Adipose tissue (tissue), 3 donors: ENCODE results near the gene VPS8. TPM values are rescaled to one million over a fixed set of nuclear protein-coding genes. Genes with fewer than 3 reads are reported as not detected.

Source experiments
- H3K27ac ChIP-seq: one replicate; pipeline ENCODE4 v1.5.1; 2013; ENCODE audit warnings: low read depth, low read length
- WGBS, 3 donors: extraction: QIAGEN DNeasy Blood & Tissue Kit; methylation state at CpG; one replicate each; pipeline ENCODE4 v1.1.7; 2013; 5-methylcytosine and 5-hydroxymethylcytosine counted together
- polyA plus RNA-seq, 3 donors: library from polyadenylated mRNA; stranded (reverse); fragments of 200-250 nt; gene quantifications; one replicate each; pipeline ENCODE4 v1.2.3, GENCODE V29; 2013
- donor health status: healthy with polysubstance abuse.
- donor health status: Bipolar disorder and iron deficiency.
- donor health status: healthy.

The VPS8 gene
- polyA plus RNA-seq, 3 donors = 7.0 to 9.1 (median 8.3) TPM

GRCh38 chr3:184804801-184805200 lies 7.2 kb upstream of the VPS8 start:
- 90 to 100% (median 100%) methylated on average over 1 of the region's 1 CpG for WGBS, 3 donors
- H3K27ac ChIP-seq = no peak overlapping the region

GRCh38 chr3:184805351-184806038 lies 6.5 kb upstream of the VPS8 start:
- 42 to 69% (median 49%) methylated on average over 3 of the region's 3 CpGs for whole genome bisulfite sequencing, 3 donors
- H3K27ac ChIP-seq = no peak overlapping the region

GRCh38 chr3:184806567-184807271 lies 5.2 kb upstream of the VPS8 start:
- H3K27ac ChIP-seq = no peak overlapping the region
- WGBS, 3 donors = 87 to 93% (median 90%) methylated on average over 5 of the region's 5 CpGs

GRCh38 chr3:184807549-184807948 lies 4.4 kb upstream of the VPS8 start:
- no peak overlapping the region for H3K27ac ChIP-seq
- WGBS, 3 donors = 85 to 98% (median 92%) methylated on average over 3 of the region's 3 CpGs

DNA sequence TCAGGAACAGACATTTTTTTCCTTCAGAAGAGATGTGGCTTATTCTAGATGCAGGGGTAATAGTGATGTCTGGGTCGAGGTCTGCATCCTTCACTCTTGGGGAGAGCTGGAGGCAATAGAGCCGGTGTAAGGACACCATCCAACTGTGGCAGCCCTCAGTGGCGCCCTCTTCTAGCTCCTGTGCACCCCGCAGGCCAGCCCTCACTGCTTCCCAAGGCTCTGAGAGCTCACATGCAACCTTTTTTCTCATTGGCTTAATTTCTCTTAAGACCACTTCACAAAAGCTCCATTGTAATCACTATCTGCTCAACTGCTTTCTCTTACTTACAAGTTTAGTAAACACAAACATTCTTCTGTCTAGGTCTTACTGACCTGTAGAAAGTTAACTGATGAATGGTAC lies 3.9 kb upstream of the VPS8 start:
- H3K27ac ChIP-seq = no peak overlapping the region
- 37 to 56% (median 42%) methylated on average over 4 of the region's 4 CpGs for WGBS, 3 donors

DNA sequence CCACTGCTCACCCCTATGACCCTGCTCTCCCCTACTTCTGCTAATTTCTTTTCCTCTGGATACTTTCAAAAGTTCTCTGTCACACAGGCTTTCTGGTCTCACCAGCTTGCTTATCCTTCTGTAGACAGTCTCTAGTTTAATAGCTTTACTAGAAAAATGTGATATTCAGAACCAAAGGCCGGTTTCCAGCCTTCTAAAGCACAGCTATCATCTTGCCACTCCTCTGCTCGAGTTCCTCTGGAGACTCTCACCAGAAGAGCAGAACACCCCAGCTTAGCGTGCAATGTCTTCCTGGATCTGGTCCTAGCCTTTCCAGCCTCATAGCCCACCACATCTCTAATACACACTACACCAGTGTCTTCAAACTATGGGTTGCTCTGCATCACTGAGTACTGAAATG lies 1.8 kb upstream of the VPS8 start:
- 82 to 88% (median 88%) methylated on average over 3 of the region's 3 CpGs for whole genome bisulfite sequencing, 3 donors
- H3K27ac ChIP-seq = no peak overlapping the region

- 85 to 90% (median 85%) methylated on average over 3 of the region's 3 CpGs for WGBS, 3 donors
- H3K27ac ChIP-seq = no peak overlapping the region
Measured at GRCh38 chr3:184811034-184811433, 932 bp upstream of the VPS8 start.

DNA sequence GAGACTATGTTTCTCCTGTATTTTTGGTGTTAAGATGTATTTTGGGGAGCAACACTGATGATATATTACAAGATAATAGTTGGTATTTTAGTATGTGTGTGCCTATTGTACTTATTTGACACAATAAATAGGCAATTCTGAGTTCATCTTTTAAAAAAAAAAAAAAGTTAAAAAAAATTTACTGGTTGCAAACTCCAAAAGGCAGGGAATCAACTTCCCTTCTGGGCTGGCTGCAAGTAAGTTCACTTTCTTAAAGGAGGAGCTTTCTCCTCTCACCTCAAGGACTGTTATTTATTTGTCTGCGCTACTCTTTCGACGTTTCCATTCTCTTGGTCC lies 335 bp upstream of the VPS8 start:
- no peak overlapping the region for H3K27ac ChIP-seq
- 0% methylated on average over 3 of the region's 3 CpGs for WGBS, 3 donors

- no peak overlapping the region for H3K27ac ChIP-seq
Measured at GRCh38 chr3:184812662-184813042, 686 bp downstream of the VPS8 start.

DNA sequence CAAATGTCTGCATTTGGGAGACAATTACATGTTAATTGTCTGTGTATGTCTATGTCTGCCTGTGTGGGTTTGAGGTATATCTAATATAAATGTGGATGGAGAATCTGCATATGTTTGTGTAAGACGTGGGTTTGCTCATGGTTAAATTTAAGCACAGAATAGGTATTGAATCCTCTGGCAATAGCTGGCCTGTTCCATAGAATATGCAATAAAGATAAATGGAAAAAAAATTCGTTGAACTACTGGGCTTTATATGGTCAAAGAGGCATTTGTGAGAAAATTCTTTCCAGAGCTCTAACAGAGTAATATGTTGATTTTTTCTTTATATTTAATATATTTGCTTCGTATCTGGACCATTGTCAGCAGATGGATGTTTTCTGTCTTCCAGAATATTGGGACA lies 1.4 kb downstream of the VPS8 start:
- no peak overlapping the region for H3K27ac ChIP-seq
- 78 to 86% (median 83%) methylated on average over 3 of the region's 3 CpGs for WGBS, 3 donors

More at GRCh38 chr3:184812662-184813042, 686 bp downstream of the VPS8 start:
- 4 to 7% (median 4%) methylated on average over 17 of the region's 17 CpGs for WGBS, 3 donors

GRCh38 chr3:184814214-184814613 lies 2.2 kb downstream of the VPS8 start:
- H3K27ac ChIP-seq = no peak overlapping the region

DNA sequence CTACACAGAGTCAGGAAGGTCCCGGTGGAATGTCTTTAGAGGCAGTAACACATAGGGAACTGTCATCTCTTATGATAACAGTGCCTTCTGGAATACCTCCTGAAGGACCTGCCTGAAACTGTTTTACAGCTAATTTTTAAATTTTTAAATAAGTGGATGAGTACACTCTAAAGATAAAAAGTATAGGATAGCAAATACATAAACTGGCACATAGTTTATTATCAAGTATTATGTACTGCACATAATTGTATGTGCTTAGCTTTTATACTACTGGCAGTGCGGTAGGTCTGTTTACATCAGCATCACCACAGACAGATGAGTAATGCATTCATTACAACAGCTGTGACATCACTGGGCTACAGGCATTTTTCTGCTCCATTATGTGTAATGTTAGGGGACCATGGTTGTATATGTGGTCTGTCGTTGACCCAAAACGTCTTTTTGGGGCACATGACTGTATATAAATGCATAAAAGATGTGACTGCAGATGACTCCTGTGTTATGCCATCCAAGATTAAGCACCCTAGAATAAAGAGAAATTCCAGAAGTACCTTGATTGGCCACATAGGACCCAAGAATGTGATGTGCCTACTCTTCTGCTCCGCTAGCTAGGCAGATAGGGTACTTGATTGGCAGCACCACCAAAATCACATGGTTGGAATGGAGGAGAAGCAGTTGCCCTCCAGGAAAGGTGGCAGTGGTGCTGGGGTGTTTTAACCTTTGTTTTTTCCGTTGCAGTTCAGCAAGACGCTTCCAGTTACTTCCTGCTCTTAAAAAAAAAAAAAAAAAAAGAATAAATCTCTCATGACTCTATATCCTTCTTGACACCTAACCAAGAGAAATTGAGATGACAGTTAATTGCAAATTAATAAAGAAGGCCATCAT lies 3.3 kb downstream of the VPS8 start:
- no peak overlapping the region for H3K27ac ChIP-seq
- WGBS, 3 donors = 65 to 87% (median 71%) methylated on average over 7 of the region's 7 CpGs

- no peak overlapping the region for H3K27ac ChIP-seq
- WGBS, 3 donors = 92 to 93% (median 92%) methylated on average over 5 of the region's 5 CpGs
Measured at GRCh38 chr3:184816614-184817013, 4.6 kb downstream of the VPS8 start.

GRCh38 chr3:184820525-184820924 lies 8.6 kb downstream of the VPS8 start:
- no peak overlapping the region for H3K27ac ChIP-seq

DNA sequence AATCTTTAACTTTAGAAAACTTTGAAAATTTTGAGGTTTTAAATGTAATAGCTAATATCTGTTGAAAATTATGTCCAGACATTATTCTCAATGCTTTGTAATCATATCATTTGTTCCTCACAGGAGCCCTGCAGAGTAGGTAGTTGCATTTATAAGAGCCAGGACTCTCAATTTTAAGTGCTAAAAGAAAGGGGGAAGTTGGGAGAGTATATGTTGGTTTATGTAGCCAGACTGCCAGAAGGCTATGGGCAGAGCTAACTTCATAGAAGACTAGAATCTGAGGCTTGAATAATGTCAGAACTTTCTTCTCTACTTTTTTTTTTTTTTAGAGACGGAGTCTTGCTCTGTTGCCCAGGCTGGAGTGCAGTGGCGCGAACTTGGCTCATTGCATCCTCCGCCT lies 9.1 kb downstream of the VPS8 start:
- no peak overlapping the region for H3K27ac ChIP-seq
- WGBS, 3 donors = 98 to 100% (median 99%) methylated on average over 4 of the region's 4 CpGs

- H3K27ac ChIP-seq = no peak overlapping the region
Measured at GRCh38 chr3:184822081-184822480, 10.1 kb downstream of the VPS8 start.

DNA sequence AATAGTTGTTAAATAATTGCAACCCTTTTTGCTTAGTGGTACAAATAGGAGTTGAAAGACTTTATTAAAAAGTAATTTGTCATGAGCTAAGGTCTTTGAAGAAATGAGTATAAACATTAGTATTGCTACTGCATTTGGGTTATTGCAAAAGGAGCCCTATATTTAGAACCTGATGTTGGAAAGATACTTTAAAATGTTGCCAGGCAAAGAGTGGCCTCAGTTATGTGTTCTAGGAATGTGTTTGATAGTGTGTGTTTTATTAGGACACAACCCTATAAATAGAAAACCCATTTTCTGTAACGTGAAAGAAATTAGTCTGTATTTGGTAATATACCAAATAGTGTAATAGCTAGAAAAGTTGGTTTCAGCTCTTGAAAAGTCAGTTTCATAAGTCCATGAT lies 10.7 kb downstream of the VPS8 start:
- 45 to 66% (median 65%) methylated on average over 1 of the region's 1 CpG for WGBS, 3 donors
- no peak overlapping the region for H3K27ac ChIP-seq

GRCh38 chr3:184823990-184824389 lies 12.0 kb downstream of the VPS8 start:
- WGBS, 3 donors = 79 to 91% (median 85%) methylated on average over 4 of the region's 4 CpGs
- no peak overlapping the region for H3K27ac ChIP-seq

- 91 to 95% (median 95%) methylated on average over 6 of the region's 6 CpGs for WGBS, 3 donors
- H3K27ac ChIP-seq = no peak overlapping the region
Measured at GRCh38 chr3:184825121-184825820, 13.3 kb downstream of the VPS8 start.
